HG03575 (cell line): ENCODE measurements around the gene GSTM5.
"Not testable (repeated sequence)": the region's sequence is repeated elsewhere in the genome, so short reads cannot be mapped to it uniquely, and the experiment has no call there.

Experiments used
- ATAC-seq: cut with Tn5 transposase; IDR thresholded peaks from one replicate; pipeline ENCODE4 v1.9.1; 2021; ENCODE audit not compliant: unreplicated experiment, insufficient number of reproducible peaks, low FRiP score; ENCODE audit errors: extremely low read depth

Gene GSTM5

GRCh38 chr1:109711593-109712320, at the start of gene GSTM5:
GSTM5 (plus strand) TSS chr1:109712251; CDS start chr1:109712313, 62 bp downstream.
- ATAC-seq: not testable (repeated sequence)

GRCh38 chr1:109664671-109665070, 47.4 kb upstream of the GSTM5 start:
- no peak for ATAC-seq

DNA sequence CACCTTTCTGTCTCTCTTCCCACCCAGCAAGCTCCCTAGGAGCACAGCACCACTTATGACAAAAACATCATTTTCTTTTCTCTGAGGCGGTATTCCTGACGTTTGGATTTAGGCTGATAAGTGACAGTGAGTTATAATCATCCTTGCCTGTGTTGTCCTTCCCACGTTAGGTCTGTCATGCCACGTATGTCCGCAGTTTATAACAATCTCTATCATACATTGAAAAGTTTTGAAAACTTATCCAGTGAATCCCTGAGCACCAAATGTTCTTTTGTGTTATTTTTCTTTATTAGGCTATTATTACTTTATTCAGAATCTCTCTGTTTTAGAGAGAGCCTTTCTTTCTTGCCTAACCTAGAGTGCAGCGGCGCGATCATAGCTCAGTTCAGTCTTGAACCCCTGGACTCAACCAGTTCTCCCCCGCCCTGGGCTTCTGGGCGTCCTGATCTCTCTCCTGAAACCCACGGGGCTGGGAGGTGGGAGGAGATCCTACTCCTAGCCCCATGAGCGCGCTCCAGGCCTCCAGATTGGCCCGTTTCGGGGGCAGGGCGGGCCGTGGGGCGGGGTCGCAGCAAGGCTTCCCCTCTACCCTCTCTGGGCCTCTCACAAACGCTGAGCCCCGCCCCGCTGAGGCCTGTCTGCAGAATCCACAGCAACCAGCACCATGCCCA, 44.5 kb upstream of the GSTM5 start, which contains the start of gene GSTM2:
Gene GSTM2 (plus strand): TSS at position 606 of the 671 bp plus-strand sequence. CDS start 59 bp downstream, at position 665.
- ATAC-seq: no peak

DNA sequence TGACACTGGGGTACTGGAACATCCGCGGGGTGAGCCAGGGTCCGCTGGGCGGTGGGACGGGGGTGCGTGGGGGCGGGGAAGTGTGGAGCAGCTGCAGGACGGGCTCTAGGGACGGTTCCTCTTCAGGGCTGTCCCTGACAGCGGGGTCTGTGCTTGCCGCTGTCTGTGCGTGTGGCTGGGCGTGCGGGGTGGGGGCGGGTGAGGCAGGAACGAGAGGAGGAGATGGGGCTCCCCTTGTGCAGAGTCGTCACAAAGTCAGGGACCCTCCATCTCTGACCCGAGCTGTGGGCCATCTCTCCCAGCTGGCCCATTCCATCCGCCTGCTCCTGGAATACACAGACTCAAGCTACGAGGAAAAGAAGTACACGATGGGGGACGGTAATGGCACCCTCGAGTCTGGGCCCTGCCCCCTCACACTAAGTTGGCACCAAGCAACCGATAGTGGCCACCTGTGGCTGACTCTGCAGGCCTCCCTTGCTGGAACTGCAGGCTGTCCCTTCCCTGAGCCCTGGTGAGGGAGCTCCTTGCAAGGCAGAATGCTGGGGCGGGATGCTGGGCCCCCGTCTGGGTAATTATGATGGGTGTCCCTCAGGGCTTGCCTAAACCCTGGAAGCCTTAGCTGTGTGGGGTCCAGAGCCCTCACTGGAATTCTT, 43.8 kb upstream of the GSTM5 start:
- no peak for ATAC-seq

- no peak for ATAC-seq
These were observed 42.7 kb upstream of the GSTM5 start for GRCh38 chr1:109669246-109669948.

GRCh38 chr1:109669949-109670302, 42.1 kb upstream of the GSTM5 start:
- not testable (repeated sequence) for ATAC-seq

DNA sequence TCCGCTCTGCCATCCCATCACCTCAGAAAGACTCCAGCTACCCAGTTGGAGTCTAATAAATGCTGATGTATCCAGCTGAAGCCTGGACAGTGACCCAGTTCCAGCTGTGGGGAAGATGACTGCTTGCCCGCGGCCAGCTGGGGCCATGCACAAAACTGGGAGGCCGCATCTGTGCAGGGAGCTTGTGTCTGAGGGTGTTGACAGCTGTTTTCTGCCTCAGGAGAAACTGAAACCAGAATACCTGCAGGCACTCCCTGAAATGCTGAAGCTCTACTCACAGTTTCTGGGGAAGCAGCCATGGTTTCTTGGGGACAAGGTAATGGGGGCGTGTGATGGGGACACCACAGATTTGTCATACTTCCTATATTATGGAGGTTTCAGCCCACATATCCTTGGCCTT, 41.0 kb upstream of the GSTM5 start:
- no peak for ATAC-seq

- ATAC-seq: not testable (repeated sequence)
These were observed 38.2 kb upstream of the GSTM5 start for GRCh38 chr1:109673861-109674260.

- not testable (repeated sequence) for ATAC-seq
These were observed 35.2 kb upstream of the GSTM5 start for GRCh38 chr1:109676683-109677381.

DNA sequence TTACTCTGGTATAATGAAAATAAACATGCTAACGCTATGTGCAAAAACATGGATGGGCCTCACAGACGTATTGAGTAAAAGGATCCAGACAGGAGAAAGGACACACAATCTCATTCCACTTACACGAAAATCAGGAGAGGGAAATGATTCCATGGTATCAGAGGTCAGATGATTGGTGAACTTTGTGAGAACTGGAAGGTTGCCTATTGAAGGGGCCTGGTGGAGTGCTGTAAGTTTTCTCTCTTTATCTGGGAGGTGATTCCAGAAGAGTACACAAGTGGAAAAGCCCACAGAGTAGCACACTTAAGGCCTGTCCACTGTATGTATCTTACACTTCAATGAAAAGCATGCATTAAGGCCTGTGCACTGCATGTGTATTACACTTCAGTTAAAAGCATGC, 34.6 kb upstream of the GSTM5 start:
- no peak for ATAC-seq

GRCh38 chr1:109678637-109679036, 33.4 kb upstream of the GSTM5 start:
- not testable (repeated sequence) for ATAC-seq

DNA sequence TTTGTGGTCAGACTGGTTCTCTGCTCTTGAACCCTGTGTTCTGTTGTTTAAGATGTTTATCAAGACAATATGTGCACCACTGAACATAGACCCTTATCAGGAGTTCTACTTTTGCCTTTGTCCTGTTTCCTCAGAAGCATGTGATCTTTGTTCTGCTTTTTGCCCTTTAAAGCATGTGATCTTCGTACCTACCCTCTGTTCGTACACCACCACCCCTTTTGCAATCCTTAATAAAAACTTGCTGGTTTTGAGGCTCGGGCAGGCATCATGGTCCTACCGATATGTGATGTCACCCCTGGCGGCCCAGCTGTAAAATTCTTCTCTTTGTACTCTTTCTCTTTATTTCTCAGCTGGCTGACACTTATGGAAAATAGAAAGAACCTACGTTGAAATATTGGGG, 27.3 kb upstream of the GSTM5 start:
- ATAC-seq: not testable (repeated sequence)

DNA sequence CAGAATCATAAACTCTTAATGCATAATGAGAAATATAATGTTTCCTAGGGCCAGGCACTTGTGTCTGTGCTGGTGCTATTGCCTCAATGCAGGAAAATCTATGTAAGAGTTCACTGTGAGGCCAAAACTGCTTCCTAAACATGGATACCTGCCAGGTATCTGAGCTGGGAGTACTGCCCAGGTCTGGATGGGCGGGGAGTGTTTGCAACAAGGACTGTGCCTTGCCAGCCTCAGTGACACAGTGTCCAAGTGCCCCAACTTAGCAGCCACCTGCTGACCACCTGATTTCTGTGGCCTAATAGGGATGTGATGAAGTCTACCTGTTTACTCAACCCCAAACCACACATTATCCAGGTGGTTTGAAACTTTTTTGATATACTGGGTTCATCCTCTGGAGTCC, 26.7 kb upstream of the GSTM5 start:
- ATAC-seq: not testable (repeated sequence)

GRCh38 chr1:109685890-109686289, 26.2 kb upstream of the GSTM5 start:
- ATAC-seq: not testable (repeated sequence)

DNA sequence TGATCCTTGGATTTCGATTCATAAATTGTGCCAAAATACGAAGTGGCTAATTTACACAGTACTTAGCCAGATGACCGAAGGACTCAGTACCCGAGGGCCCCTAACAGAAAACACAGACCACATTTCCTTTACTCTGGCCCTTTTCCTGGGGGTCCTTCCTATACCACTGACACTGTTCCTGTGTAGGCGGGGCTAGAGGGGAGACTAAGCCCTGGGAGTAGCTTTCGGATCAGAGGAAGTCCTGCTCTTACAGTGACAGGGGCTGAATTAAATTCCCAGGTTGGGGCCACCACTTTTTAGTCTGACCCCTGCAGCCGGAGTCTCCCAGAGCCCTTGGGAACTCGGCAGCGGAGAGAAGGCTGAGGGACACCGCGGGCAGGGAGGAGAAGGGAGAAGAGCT, 24.9 kb upstream of the GSTM5 start:
- not testable (repeated sequence) for ATAC-seq

DNA sequence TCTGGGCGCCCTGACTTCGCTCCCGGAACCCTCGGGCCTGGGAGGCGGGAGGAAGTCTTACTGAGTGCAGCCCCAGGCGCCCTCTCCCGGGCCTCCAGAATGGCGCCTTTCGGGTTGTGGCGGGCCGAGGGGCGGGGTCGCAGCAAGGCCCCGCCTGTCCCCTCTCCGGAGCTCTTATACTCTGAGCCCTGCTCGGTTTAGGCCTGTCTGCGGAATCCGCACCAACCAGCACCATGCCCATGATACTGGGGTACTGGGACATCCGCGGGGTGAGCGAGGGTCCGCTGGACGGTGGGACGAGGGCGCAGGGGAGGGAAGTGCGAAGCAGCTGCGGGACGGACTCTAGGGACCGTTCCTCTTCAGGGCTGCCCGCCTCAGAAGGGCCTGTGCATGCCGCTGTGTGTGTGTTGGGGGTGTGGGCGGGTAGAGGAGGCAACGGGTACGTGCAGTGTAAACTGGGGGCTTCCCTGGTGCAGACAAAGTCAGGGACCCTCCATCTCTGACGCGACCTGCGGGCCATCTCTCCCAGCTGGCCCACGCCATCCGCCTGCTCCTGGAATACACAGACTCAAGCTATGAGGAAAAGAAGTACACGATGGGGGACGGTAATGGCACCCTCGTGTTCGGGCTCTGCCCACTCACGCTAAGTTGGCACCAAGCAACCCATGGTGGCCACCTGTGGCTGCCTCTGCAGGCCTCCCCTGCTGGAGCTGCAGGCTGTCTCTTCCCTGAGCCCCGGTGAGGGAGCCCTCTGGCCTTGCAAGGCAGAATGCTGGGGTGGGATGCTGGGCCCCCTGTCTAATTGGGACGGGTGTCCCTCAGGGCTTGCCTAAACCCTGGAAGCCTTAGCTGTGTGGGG, 24.2 kb upstream of the GSTM5 start, which contains the start of gene GSTM1:
Gene GSTM1 (plus strand): TSS at position 177 of the 859 bp plus-strand sequence. CDS start 57 bp downstream, at position 234.
- ATAC-seq: peak; percentile 64

GRCh38 chr1:109689844-109690405, 22.1 kb upstream of the GSTM5 start:
- ATAC-seq: no peak
